SK-N-SH treated with all-trans-retinoic acid at 6 μM for 48 hours (cell line): ENCODE results near the gene BAX.

Source experiments
- ARNTL ChIP-seq: fragments of 450-650 bp; formaldehyde crosslinking; IDR thresholded peaks from 2 replicates; pipeline ENCODE4 v1.5.0; 2020; ENCODE audit warnings: low read depth, mild to moderate bottlenecking, moderate library complexity, borderline replicate concordance
- PPARA ChIP-seq: fragments of 250-450 bp; sonication (Bioruptor Pico); IDR thresholded peaks from 2 replicates; pipeline ENCODE4 v1.5.0; 2020; ENCODE audit warnings: mild to moderate bottlenecking, borderline replicate concordance
- RARB ChIP-seq: fragments of 250-450 bp; sonication (Bioruptor Pico); IDR thresholded peaks from 2 replicates; pipeline ENCODE4 v1.8.0; 2021; ENCODE audit warnings: mild to moderate bottlenecking, moderate library complexity
- TF ChIP-seq, protein P1 (sequence below): fragments of 250-450 bp; sonication (Bioruptor Pico); IDR thresholded peaks from 2 replicates; pipeline ENCODE4 v1.5.0; 2020; ENCODE audit warnings: mild to moderate bottlenecking, moderate library complexity
- TF ChIP-seq, protein P2 (sequence below): fragments of 250-450 bp; sonication (Bioruptor Pico); IDR thresholded peaks from 2 replicates; pipeline ENCODE4 v1.5.1; 2020; ENCODE audit warnings: low read depth, mild to moderate bottlenecking, moderate library complexity

DNA sequence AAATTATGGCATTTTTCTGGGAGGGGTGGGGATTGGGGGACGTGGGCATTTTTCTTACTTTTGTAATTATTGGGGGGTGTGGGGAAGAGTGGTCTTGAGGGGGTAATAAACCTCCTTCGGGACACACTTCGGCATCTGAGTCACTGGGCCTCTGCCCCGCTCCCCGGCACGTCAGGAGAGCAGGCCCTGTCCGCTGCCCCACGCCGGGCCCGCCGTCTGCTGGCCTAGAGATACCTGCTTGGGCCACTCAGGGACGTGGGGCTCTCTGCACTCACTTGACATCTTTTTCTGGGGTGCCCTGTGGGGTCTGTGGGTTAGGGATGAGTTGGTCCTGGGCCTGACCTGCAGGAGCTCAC, 7.0 kb downstream of the BAX start:
- TF ChIP-seq RARB (no peak), ARNTL (no peak), PPARA (CRISPR knock-in tag) (no peak)
- TF ChIP-seq, protein P1, sequence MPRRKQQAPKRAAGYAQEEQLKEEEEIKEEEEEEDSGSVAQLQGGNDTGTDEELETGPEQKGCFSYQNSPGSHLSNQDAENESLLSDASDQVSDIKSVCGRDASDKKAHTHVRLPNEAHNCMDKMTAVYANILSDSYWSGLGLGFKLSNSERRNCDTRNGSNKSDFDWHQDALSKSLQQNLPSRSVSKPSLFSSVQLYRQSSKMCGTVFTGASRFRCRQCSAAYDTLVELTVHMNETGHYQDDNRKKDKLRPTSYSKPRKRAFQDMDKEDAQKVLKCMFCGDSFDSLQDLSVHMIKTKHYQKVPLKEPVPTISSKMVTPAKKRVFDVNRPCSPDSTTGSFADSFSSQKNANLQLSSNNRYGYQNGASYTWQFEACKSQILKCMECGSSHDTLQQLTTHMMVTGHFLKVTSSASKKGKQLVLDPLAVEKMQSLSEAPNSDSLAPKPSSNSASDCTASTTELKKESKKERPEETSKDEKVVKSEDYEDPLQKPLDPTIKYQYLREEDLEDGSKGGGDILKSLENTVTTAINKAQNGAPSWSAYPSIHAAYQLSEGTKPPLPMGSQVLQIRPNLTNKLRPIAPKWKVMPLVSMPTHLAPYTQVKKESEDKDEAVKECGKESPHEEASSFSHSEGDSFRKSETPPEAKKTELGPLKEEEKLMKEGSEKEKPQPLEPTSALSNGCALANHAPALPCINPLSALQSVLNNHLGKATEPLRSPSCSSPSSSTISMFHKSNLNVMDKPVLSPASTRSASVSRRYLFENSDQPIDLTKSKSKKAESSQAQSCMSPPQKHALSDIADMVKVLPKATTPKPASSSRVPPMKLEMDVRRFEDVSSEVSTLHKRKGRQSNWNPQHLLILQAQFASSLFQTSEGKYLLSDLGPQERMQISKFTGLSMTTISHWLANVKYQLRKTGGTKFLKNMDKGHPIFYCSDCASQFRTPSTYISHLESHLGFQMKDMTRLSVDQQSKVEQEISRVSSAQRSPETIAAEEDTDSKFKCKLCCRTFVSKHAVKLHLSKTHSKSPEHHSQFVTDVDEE, result no peak
- TF ChIP-seq, protein P2, sequence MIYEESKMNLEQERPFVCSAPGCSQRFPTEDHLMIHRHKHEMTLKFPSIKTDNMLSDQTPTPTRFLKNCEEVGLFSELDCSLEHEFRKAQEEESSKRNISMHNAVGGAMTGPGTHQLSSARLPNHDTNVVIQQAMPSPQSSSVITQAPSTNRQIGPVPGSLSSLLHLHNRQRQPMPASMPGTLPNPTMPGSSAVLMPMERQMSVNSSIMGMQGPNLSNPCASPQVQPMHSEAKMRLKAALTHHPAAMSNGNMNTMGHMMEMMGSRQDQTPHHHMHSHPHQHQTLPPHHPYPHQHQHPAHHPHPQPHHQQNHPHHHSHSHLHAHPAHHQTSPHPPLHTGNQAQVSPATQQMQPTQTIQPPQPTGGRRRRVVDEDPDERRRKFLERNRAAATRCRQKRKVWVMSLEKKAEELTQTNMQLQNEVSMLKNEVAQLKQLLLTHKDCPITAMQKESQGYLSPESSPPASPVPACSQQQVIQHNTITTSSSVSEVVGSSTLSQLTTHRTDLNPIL (CRISPR knock-in tag), result no peak
